GM18498 (cell line): ENCODE results near the gene MSI2.

Experiments used
- ATAC-seq: cut with Tn5 transposase; IDR thresholded peaks from one replicate; pipeline ENCODE4 v1.9.1; 2021; ENCODE audit warnings: mild to moderate bottlenecking, moderate library complexity; ENCODE audit not compliant: unreplicated experiment

The MSI2 gene

DNA sequence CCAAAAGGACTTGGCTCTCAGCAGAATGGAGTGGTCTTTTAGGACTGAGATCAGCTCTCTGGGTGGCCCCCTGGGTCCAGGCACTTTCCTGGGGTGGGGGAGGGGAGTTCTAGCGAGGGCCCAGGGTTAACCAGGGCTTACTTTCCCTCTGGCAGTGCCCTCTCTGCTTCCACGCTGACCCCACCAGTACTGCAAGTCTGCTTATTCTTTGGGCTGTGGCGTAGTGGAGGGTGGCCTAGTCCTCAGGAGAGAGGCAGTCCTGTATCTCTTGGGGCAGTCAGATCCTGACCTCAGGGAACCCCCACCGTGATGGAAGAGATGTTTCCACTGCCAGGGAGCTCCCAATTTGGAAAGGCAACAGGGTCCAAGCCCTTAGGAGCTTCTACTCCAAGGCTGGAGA, 409.4 kb downstream of the MSI2 start:
- ATAC-seq = no peak

DNA sequence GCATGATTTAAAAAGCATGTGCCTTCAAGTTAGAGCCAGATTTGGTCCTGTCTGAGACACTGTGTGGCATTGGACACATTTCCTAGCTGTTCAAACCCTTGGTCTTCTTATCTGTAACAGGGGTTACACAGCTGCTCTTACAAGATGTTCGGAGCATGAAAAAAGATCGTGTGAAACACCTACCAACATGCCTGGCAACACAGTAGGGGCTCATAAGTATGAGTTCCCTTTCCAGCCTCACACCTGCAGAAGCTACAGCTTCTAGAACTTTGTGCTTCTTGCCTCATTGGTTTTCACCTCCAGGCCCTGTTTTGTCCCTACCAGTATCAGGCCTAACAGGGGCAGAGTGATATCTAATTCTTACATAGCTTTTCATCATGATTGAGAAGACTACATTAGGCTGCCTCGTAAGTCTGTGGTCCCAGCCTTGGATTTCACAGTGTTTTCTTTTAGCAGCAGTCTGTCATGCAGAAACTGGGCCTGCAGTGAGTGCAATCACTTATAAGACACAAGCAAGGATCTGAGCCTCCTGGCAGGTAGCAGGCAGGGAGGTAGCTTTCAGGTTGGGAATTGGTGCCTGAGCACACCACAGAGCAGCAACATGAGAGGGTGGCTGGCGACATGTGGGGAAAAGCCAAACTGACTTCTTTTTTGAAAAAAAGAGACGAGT, 410.0 kb downstream of the MSI2 start:
- no peak for ATAC-seq

DNA sequence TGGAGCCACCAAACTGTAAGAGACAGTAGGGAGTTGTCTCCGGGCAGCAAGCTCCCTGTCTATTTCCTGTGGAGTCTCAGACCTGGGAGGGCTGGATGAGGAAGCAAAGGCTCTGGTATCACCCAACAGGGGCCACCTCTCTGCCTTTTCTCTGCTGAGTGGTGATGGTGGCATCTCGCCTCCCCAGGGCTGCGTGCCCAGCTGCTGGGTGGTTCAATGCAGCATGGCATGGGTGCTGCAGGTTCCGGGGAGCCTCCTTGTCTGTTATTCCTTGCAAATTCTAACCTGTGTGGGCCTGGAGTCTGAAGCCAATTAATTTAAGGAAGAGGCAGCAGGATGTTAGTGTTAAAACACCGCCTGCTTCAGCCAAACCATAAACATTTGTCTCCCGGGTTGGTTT, 410.6 kb downstream of the MSI2 start:
- ATAC-seq = no peak

DNA sequence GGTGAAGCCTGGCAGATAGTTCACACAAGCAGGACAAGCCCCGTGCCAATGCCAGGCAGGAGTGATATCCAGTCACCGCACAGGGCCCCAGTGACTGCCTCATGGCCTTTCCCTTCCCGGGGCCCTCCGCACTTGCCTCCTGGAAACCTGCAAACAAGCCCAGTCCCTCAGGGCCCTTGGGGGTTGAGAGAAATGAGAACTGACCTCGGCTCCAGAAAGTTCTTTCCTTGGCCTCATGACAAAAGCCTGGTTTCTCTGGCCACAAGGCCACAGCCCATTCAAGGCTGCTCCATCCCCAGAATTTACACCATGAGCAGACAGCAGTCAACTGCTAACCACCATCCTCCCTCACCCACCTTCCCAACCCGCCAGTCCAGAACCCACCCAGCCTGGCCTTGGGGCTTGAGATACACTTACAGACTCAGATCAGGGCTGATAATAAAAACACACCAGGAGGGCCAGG, 411.2 kb downstream of the MSI2 start:
- ATAC-seq = no peak

DNA sequence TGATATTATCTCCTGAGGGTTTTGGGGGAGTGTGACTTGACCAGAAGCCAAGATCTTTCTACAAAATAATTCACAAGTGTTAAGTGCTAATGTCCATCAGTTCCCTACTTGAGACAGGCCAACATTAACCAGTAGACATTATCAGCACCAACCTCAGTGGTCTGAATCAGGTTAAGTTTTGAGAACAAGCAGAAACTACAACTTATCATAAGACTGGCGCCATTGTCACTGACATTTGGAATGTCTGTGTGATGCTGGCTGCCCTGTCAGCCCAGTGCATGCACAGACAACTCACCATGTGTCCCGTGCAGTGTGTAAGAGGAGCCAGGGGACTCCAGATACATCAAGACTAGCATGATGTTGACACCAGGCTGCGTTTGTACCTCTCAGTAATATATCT, 412.0 kb downstream of the MSI2 start:
- no peak for ATAC-seq

DNA sequence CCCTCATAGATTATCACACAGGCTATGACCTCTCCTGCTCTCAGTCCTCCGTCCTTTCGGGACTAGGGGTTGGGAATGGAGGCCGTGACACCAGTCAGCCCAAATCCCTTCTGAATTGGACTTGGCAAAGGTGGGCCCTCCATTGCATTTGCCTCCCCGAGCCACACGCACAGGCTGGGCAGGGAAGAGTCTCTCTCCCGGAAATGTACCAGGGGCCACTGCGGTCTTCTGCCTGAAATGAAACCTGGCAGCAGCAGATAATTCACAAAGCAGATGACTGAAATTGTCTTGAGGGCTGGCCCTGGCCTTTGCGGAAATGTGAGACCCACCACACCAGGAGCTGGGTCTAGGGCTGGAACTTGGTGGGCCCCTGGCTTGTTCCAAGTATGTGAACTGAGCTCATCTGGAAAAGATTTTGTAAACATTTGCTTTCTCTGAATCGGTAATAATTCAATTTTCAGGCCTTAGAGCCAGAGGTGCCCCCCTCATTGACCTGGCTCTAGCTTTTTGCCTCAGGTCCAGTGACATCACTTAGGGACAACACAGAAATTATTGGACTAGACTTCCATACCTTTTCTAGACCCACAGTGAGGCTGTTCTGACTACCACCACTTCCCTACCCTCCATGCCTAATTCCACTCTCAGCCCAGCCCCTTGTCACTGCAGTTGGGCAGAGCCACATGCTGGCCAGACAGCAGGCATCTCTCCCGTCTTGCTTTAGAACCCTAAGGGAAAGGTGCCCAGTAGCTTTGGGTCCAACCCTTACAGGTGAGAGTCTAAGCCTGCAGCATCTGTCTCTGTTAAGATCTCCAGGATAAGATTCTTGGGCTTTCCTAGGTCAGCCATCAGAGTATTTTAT, 413.6 kb downstream of the MSI2 start:
- no peak for ATAC-seq

DNA sequence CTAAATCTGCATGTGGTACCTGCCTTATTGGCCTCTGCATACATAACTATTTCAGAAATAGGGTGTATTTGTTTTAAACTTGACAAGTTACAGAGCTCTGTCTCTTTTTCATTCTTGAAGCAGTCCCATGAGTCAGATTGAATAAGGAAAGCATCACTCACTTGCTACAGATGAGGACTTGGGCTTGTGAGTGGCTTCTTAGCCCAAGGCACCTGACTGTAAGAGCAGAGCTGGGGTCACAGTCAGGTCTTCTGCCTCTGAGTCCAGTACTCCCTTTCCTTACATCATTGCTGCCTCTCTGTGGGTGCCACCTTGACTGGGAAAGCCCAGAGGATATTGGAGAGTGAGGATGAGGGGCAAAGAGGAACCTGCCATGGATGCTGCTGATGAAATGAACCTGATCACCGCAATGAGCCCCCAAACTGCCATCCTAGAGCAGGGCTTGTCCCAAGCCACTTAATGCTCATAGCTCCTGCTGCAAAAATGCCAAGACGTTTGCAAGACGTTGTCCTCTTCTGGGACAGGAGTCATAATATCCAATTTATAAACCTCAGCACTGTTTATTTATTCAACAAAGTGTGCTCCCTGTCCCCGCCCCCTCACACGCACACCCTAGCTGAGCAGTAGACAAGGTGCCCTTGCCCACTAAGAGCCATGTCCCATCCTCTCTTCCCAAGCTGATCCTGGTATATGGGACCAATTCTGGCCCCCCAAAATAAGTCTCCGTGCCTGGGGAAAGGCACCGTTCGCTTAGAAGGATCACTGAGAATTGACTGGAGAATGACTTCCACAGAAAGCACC, 414.6 kb downstream of the MSI2 start:
- ATAC-seq = no peak

DNA sequence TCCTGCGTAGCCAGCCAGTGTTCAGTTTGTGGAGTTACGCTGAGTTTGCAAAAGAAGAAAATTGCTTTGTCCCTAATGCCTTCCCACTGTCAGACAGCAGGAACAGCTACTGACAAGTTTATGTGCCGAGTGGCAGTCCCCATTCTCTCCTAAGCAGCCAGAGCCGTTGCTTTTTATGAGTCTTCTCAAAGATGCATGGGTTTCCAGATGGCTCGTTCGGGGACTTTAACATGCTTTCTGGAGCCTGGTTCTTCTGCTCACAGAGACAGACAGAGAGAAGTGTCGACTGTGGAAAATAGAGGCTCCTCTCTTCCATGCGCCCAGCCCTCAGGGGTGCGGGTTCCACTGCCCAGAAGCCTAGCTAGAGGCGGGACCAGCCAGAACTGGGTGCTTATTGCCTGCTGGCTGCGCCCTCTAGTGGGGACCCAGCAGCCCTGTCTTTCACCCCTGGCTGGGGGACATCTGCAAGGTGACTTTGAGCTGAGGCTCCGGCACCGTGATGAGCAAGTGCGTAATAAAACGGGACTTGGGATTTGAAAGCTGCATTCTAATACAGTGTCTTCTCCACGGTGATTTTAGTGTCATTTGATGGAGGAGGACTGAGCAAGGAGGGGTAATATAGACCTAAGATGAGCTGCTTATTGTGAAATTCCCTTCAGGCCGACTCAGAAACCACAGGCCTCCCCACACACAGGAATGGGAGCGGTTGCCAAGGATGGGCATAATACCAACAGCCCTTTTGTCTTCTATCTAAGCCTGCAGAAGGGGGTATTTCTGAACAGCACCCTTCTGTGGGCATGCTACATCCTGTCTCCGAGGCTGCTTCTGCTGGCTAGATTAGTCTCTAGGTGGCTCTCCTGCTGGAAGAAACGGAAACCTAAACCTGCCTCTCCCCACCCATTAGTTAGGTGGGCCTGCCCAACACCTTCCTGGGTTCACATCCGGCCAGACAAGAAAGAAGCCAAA, 415.6 kb downstream of the MSI2 start:
- ATAC-seq = peak; percentile 65

DNA sequence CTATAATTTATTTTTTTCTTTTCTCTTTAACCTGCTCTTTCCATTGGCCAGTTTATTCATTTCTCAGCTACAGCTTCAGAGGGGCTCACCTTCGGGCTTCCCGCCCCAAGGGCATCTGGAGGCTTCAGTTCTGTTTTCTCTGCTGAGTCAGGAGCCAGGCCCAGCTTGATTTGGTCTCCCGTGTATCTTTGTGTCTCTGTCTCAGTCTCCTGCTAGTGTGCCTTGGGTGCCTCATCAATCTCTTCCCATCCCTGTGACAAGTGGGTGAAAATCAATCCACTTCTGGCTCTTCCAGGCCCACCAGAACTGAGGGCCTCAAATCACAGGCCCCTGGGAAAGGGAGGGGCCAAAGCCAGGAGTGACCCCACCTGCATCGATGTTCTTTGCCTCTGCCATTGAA, 416.6 kb downstream of the MSI2 start:
- ATAC-seq = no peak

DNA sequence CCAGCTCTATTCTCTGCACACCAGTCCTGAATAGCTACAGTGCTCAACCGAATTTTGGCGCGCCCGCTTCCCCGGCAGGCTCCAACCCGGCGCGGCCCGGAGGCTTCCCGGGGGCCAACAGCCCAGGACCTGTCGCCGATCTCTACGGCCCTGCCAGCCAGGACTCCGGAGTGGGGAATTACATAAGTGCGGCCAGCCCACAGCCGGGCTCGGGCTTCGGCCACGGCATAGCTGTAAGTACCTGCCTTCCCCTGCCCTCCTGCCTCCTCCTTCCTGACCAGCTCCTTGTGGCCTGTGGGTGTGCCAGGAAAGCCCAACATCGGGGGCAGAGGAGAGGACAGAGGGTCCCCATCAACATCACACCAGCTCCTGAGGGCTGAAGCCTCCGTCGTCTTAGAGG, 418.6 kb downstream of the MSI2 start:
- no peak for ATAC-seq

DNA sequence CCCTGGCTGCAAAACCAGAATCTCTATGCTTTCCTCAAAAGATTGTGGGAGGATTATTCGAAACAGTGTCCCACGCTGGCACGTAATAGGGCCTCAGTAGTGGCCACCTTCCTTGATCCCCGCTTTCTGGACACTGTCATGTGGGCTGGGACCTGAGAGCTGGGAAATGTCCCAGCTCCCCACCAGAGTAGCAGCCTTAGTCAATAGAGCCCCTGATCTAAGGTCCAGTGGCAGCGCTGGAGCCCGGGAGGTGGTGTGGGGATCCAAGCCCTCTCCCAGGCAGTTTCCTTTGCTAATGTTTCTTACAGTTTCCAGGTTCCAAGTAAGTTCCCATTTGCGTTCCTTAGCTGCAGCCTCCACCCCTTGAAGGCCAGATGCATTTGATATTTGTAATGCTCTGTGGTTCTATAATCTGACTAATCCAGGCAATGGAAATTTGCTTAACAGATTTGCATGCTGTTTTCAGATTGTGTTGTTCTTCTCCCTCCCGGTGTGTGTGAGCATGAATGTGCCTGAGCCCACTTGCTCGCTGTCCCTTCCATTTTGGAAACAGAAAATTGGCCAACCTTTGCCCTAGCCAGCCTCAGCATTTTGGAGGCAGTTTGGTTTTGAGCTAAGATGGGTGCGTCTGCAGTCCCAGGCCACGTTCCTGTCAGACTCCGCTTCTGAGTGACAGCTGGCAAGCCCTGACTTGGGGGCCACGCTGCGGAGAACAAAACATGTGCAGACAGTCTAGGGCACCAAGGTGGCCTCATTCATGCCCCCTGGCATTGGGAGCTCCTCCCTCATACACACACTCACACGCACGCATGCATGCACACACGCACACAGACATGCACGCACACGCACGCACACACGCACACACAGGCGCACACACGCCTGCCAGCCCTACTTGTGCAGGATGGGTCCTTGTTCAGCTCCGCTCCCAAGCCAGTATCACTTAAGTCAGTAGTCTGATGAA, 419.4 kb downstream of the MSI2 start:
- no peak for ATAC-seq

DNA sequence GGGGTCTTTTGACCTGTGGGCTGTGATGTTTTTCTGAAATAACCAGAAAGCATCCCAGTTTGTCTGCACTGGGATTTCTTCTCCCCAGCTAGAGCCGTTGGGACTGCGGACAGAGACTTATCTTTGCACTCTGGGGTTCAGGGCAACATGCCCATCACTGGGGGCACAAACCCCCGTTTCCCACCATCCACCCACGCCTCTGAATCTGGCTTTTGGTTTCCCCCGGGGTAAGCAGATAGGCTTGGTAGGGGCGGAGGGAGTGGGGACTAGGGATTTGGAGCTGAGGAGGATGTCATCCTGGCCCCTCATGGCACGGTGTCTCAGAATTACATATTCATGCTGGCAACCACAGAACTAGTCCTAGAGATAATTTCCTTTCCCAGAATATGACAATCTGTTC, 420.2 kb downstream of the MSI2 start:
- no peak for ATAC-seq

DNA sequence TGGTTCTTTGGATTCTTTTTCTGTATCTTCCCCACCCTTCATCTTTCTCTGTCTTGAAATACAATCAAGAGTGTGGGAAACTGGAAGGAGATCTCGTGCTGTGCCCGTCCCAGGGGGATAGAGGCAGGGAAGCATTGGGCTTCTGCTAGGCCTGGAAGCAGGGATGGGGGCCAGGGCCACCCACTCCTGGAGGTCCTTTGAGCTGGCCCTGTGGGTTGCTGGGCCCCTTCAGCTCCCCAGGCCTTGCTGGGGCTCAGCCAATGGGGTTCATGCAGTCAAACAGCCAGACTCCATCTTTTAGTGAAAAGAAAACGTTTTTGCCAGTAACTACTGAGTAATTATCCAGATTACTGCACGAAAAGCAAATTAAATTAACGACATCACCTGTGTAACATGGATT, 421.0 kb downstream of the MSI2 start:
- no peak for ATAC-seq

DNA sequence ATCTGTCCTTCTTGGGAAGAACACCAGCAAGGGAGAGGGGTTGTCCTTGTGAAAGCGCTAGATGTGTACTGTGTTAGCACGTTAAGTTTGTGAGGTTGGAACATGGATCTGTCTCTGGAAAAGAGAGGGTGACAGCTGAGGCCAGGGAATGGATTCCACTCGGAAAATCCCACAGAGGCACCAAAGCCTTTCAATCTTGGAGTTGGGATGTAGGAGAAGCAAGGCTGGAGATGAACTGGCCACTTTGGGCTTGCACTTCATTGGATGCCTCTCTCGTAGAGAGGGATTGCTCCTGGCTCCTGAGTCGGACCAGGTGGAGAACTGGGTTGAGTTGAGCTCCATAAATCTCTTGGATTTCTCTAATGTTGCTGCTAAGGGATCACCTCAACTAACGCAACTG, 421.5 kb downstream of the MSI2 start:
- no peak for ATAC-seq

DNA sequence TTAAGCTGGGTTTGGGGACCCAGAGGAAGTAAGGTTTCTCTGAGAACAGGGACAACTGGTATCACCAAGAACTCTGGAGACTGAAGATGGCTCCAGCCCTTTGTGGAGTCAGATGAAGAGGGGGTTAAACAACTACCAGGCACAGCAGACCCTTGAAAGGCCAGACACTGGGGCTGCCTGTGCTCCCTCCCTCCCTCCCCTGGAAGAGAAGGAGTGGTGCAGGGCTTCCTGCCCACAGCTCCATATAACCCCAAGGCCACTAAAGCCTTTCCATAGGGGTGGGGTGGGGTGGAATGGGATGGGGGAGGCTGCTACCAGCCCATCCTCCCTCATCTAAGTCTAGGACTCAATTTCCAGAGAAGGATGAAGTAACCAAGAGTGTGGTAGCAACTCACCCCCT, 422.1 kb downstream of the MSI2 start:
- no peak for ATAC-seq

DNA sequence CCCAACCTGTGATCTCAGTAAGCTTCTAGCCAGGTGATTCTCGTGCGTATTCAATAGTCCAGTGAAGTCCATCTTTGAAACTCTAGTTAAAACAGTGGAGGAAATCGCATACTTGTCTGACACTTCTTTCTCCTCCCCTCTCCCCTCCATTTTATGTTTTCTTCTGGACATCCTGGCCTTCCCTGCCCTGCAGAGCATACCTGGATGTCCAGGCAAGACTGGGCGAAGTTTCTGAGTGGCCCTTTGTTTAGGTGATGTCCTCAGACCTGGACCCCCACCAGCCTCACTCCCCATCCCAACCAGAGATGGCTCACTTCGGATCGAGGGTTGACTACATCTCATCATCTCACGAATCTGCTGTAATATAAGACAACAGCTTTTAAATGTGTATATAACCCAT, 423.0 kb downstream of the MSI2 start:
- no peak for ATAC-seq

DNA sequence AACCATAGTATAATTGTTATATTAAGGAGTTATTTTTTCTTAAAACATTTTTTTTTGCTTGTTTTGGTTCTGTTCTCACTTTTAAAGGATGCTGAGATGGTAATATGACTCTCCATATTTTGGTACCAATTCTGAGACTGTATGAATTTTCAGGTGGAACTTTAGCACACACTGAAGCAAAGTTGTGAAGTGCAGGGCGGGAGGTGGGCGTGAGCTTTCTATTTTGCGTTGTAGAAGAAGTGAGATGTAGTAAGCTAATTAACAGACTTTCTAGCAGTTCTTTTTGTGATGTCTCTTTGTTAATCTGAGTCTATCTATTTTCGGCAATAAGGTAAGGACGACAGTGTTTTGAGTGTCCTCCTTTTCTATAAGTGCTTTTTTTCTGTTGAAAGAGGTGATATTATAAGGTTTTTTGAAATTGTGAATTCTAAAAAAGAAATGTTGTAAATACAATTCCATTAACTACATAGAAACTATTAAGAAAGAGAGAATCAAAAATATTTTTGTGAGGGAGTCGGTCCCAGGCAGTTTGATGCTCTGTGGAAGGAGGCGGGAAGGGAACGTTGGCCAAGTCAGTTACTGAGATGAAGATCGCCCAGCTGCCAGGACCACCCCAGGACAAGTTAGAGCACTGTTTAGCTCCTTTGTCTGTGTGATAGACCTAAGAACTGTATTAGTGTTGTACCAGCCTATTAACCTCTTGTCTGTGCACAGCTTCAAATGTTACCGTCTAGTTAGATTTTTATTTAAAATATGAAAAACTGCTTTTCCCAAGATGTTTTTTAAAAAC, 423.8 kb downstream of the MSI2 start:
- no peak for ATAC-seq

DNA sequence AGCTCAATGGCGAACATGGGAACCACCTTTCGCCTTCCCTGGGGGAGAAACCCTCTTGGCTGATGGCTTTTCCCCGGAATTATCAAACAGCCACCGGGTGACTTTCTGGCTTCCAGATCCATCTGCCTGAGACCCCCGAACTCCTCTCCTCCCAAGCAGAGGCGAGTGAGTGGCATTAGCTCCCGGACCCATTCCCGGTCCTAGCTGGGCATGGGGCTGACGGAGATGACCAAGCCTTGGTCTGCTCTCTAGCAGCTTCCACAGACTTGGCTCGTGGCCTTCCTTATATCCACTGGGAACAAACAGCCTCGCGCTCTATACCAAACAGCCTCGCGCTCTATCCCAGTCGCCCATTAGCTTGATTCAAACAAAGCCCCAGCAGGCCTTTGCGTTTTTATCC, 426.4 kb downstream of the MSI2 start:
- ATAC-seq = no peak
